Ectodermal cell (in vitro differentiated cells): ENCODE measurements around the gene FOXF2.

ENCODE experiments used
- H3K27ac ChIP-seq: 2 replicates; pipeline ENCODE4 v1.7.0; 2013; ENCODE audit warnings: mild to moderate bottlenecking, low read depth, low read length; ENCODE audit not compliant: insufficient read depth, poor library complexity, severe bottlenecking
- H3K27me3 ChIP-seq: 2 replicates; pipeline ENCODE4 v1.7.0; 2013; ENCODE audit warnings: mild to moderate bottlenecking, low read length; ENCODE audit not compliant: insufficient read depth, control insufficient read depth, poor library complexity, severe bottlenecking
- H3K36me3 ChIP-seq: one replicate; pipeline ENCODE4 v1.7.0; 2013; ENCODE audit warnings: low read length; ENCODE audit not compliant: control insufficient read depth, insufficient read depth
- H3K4me1 ChIP-seq: one replicate; pipeline ENCODE4 v1.7.0; 2013; ENCODE audit warnings: low read length; ENCODE audit not compliant: control insufficient read depth, insufficient read depth
- H3K4me3 ChIP-seq: 2 replicates; pipeline ENCODE4 v1.7.0; 2013; ENCODE audit warnings: low read depth, low read length, control low read depth; ENCODE audit not compliant: insufficient read depth
- H3K9me3 ChIP-seq: 2 replicates; pipeline ENCODE4 v1.7.0; 2013; ENCODE audit warnings: mild to moderate bottlenecking, low read length, moderate library complexity; ENCODE audit not compliant: control insufficient read depth
- WGBS, 2 experiments: methylation state at CpG; one replicate each; pipeline ENCODE4 v1.1.7; 2013; ENCODE audit warnings: missing lambda C conversion rate in 2 of 2; 5-methylcytosine and 5-hydroxymethylcytosine counted together

The FOXF2 gene

GRCh38 chr6:1399085-1399780 is 9.9 kb downstream of the FOXF2 start:
- no peak overlapping the region for H3K4me3 ChIP-seq
- 59 to 61% methylated on average over 3 of the region's 3 CpGs for WGBS, 2 experiments
- peaks cover 3% of the 10 kb centered on the region for H3K4me1 ChIP-seq
- H3K27ac ChIP-seq, result no peak overlapping the region
- peaks cover 62% of the 10 kb centered on the region for H3K27me3 ChIP-seq
- no peaks in the 10 kb centered on the region for H3K9me3 ChIP-seq
- no peaks in the 10 kb centered on the region for H3K36me3 ChIP-seq

GRCh38 chr6:1400126-1400850 is 10.9 kb downstream of the FOXF2 start:
- Histone ChIP-seq H3K27ac (no peak overlapping the region), H3K27me3 (peaks cover 51% of the 10 kb centered on the region), H3K4me3 (no peak overlapping the region), H3K36me3 (no peaks in the 10 kb centered on the region), H3K4me1 (no peaks in the 10 kb centered on the region), H3K9me3 (no peaks in the 10 kb centered on the region)
- WGBS, 2 experiments, result 85 to 88% methylated on average over 30 of the region's 30 CpGs

- Histone ChIP-seq H3K27ac (no peak overlapping the region), H3K4me3 (no peak overlapping the region), H3K4me1 (no peaks in the 10 kb centered on the region), H3K9me3 (no peaks in the 10 kb centered on the region), H3K27me3 (peaks cover 33% of the 10 kb centered on the region), H3K36me3 (no peaks in the 10 kb centered on the region)
- WGBS, 2 experiments, result 87 to 89% methylated on average over 16 of the region's 16 CpGs
These were observed 13.0 kb downstream of the FOXF2 start for GRCh38 chr6:1402369-1402768.

GRCh38 chr6:1402868-1403267 is 13.5 kb downstream of the FOXF2 start:
- Histone ChIP-seq H3K27me3 (peaks cover 28% of the 10 kb centered on the region), H3K4me1 (no peaks in the 10 kb centered on the region), H3K36me3 (no peaks in the 10 kb centered on the region), H3K9me3 (no peaks in the 10 kb centered on the region), H3K4me3 (no peak overlapping the region), H3K27ac (no peak overlapping the region)
- 80 to 91% methylated on average over 2 of the region's 2 CpGs for WGBS, 2 experiments

- peaks cover 16% of the 10 kb centered on the region for H3K27me3 ChIP-seq
- 91 to 94% methylated on average over 12 of the region's 12 CpGs for WGBS, 2 experiments
These were observed 14.7 kb downstream of the FOXF2 start for GRCh38 chr6:1403851-1404712.

GRCh38 chr6:1404713-1405098 is 15.3 kb downstream of the FOXF2 start:
- 94% methylated on average over 4 of the region's 4 CpGs for WGBS, 2 experiments
- H3K27me3 ChIP-seq, result peaks cover 9% of the 10 kb centered on the region
- H3K36me3 ChIP-seq, result no peaks in the 10 kb centered on the region
- H3K4me1 ChIP-seq, result peaks cover 4% of the 10 kb centered on the region
- H3K27ac ChIP-seq, result no peak overlapping the region
- no peaks in the 10 kb centered on the region for H3K9me3 ChIP-seq
- no peak overlapping the region for H3K4me3 ChIP-seq

More at GRCh38 chr6:1403851-1404712, 14.7 kb downstream of the FOXF2 start:
- H3K4me1 ChIP-seq, result no peaks in the 10 kb centered on the region
- no peaks in the 10 kb centered on the region for H3K36me3 ChIP-seq
- no peaks in the 10 kb centered on the region for H3K9me3 ChIP-seq
- H3K27ac ChIP-seq, result no peak overlapping the region
- H3K4me3 ChIP-seq, result no peak overlapping the region

GRCh38 chr6:1405221-1405620 is 15.8 kb downstream of the FOXF2 start:
- Histone ChIP-seq H3K4me1 (peaks cover 4% of the 10 kb centered on the region), H3K27me3 (peaks cover 4% of the 10 kb centered on the region), H3K36me3 (no peaks in the 10 kb centered on the region), H3K27ac (no peak overlapping the region), H3K9me3 (no peaks in the 10 kb centered on the region), H3K4me3 (no peak overlapping the region)
- WGBS, 2 experiments, result 68% methylated on average over 6 of the region's 6 CpGs

GRCh38 chr6:1406306-1407072 is 17.1 kb downstream of the FOXF2 start:
- H3K9me3 ChIP-seq, result no peaks in the 10 kb centered on the region
- 81 to 85% methylated on average over 12 to 13 of the region's 13 CpGs for WGBS, 2 experiments
- peaks cover 4% of the 10 kb centered on the region for H3K4me1 ChIP-seq
- H3K4me3 ChIP-seq, result no peak overlapping the region
- H3K36me3 ChIP-seq, result no peaks in the 10 kb centered on the region
- H3K27me3 ChIP-seq, result peaks cover 3% of the 10 kb centered on the region
- H3K27ac ChIP-seq, result no peak overlapping the region

GRCh38 chr6:1407499-1407990 is 18.2 kb downstream of the FOXF2 start:
- Histone ChIP-seq H3K36me3 (no peaks in the 10 kb centered on the region), H3K4me3 (no peak overlapping the region), H3K27me3 (peaks cover 3% of the 10 kb centered on the region), H3K9me3 (no peaks in the 10 kb centered on the region), H3K27ac (no peak overlapping the region), H3K4me1 (peaks cover 4% of the 10 kb centered on the region)
- 81% methylated on average over 11 of the region's 11 CpGs for WGBS, 2 experiments
